GM19023 (cell line): ENCODE results near the gene NTSR1.
A peak's percentile ranks its signal among the peaks of the same experiment; 100 is the strongest.

Experiments
- ATAC-seq: cut with Tn5 transposase; IDR thresholded peaks from one replicate; pipeline ENCODE4 v1.9.1; 2021; ENCODE audit warnings: mild to moderate bottlenecking, moderate library complexity; ENCODE audit not compliant: unreplicated experiment

NTSR1 gene

DNA sequence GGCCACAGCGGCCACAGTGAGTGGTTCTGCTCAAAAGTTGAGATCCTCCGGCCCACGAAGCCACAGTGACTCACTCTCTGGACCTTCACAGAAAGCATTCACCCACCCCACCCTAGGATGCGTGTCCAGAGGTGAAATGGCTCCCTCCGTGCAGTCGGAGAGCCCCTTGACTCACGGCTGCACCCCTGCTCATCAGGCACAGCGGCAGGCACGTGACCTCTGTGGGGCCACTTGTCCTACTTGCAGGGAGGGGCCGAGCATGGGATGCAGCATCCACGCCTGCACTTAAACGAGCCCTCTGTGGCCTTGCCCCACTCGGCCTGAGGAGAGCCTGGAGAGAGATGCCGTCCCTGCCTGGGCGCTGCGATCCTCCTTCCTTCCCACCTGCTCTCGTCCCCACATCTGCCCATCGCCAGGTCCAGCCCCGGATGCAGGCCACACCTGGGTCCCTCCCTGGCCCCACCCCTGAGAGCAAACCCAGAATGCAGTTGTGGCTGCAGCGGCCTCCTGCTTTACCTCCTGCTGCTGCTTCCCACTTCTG lies 28.7 kb downstream of the NTSR1 start:
- ATAC-seq, result no peak

- ATAC-seq, result no peak
These were observed 29.6 kb downstream of the NTSR1 start for GRCh38 chr20:62738025-62738881.

- ATAC-seq, result no peak
These were observed 30.4 kb downstream of the NTSR1 start for GRCh38 chr20:62739067-62739466.

- ATAC-seq, result peak; percentile 31
These were observed 31.1 kb downstream of the NTSR1 start for GRCh38 chr20:62739581-62740285.

DNA sequence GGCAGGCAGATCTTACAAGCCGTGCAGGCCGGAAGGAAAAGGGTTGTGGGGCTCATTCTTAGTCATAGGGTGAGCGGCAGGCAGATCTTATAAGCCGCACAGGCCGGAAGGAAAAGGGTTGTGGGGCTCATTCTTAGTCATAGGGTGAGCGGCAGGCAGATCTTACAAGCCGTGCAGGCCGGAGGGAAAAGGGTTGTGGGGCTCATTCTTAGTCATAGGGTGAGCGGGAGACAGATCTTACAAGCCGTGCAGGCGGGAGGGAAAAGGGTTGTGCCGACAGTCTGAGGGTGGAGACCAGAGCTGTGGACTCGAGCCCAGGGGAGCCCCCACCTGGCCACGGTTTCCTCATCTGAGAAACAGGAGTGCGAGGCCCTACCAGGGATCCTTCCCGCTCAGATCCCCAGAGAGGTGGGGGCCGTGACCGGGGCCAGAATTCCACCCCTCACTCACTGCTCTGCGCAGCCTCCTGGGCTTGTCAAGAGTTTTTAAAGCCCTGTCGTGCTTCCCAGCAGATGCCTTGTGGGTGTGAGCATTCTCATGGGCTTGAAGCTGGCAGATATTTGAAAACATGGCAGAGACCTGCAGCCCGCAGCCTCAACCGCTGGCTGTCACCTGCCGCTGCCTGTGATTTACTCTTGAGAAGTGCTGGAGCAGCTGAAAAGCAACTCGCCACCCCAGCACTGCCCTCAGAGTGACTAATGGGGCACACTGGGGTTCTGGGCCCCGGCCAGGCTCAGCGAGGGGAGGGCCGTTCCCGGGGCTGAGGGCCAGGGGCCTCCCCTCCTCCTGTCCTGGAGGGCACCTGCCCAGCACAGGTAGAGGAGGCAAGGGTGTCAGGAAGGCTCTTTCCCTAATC lies 31.9 kb downstream of the NTSR1 start:
- ATAC-seq, result peak; percentile 70

GRCh38 chr20:62741191-62741691 lies 32.6 kb downstream of the NTSR1 start:
- ATAC-seq, result no peak

DNA sequence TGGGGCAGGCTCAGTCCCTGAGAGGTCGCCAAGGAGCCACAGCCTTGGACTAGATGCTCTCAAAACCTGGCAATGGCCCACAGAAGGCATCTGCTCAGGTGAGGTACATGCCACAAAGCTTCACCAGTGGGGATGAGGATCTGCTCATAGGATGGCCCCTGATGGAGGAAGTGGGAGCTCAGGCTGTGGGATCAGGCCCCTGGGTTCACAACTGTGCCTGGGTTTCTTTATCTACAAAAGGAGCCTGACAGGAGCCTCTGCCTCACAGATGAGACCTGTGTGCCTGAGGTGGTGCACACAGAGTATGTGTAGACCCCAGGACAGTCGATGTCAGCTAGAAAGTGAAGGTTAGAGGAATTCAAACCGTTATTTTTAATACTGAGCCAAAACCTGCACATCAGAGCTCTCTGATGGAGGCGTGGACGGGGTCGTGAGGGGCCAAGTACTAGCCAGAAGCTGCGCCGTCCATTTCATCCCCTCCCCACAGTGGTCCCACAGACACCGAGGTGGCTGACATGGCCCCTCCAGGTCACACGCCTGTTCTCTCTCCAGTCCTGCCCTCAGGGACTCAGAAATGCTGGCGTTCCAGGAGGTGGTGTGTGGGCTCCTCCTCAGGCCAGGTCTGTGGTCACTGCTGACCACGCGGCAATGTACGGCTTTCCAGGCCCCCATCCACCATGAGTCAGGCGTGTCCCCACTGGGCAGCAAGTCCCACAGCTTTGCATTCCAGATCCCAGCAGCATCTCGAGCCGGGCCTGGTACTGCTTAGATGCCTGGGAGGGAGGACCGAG lies 33.3 kb downstream of the NTSR1 start:
- no peak for ATAC-seq

- ATAC-seq, result no peak
These were observed 33.9 kb downstream of the NTSR1 start for GRCh38 chr20:62742550-62742949.

DNA sequence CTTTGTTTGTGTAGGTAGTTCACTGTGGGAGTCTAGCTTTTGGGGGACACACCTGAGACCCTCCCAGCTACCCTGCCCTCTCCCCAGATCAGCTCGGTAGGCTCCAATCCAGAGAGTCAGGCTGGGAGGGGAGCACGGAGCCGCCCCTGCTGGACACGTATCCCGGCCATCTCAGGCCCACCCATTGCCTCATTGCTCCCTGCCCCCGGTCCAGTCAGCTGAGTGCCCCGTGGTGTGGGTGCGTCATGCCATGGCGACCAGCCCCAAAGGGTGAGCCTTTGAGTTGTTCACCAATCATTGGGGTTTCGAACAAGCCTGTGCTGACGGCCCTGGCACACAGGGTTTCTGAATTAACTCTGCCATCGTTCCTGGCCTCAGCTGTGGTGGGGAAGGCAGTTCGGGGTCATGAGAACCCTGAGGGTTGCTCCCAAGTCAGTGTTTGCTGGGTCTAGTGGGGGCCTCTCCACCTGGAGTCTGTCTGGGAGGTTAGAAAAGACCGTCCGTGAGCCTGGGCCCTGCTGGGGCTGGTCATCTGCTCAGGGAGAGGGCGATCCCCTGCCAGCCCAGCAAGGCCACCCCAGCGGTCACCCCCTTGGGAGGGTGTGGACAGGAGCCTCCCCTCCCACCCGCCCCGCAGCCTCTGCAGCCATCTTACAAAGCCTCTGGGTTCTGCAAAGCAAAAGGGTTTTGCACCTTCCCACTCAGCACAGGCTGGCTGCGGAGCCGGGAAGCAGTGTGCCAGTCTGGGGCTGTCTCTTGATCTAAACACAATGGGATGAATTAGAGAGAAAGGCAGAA lies 34.5 kb downstream of the NTSR1 start:
- ATAC-seq, result no peak

DNA sequence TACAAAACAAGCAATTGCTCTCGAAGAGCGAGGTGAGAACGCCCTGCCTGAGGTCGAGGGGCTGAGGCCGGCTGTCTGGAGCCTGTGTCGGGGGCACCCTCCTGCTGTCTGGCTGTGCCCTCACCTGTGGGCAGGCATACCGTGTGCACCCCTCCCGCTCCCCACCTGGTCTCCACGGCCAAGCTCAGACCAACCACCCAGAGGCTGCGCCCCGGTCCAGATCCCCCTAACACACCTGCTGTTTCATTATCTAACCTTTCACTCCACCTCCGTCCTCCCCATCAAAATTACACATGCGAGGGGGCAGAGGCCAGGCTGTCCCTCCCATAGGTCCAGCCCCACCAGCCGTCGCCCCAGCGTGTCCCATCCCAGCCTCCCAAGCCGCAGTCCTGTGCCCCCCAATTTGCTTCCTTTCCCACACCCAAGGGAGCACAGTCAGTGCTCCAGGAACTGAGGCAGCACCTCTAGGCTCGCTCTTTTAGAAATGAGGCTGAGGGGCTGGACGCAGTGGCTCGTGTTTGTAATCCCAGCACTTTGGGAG lies 35.2 kb downstream of the NTSR1 start:
- ATAC-seq, result no peak

GRCh38 chr20:62744741-62745191 lies 36.1 kb downstream of the NTSR1 start:
- ATAC-seq, result no peak

- ATAC-seq, result no peak
These were observed 36.8 kb downstream of the NTSR1 start for GRCh38 chr20:62745279-62745951.

DNA sequence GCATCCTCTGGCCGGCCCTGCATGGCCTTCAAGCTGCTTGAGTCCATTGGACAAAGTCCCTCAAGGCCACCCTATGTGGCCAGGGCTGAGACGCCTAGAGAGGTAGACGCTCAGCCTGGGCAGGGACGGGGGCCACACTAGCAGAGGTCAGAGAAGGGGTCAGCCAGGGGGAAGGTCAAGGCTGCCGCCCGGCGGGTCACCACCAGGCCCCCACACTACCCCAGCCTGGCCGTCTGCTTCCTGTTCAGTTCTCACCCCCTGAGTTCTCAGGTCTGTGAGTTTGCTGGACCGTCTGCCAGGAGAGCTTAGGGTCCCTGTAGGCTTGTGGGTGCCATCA lies 37.3 kb downstream of the NTSR1 start:
- ATAC-seq, result no peak

DNA sequence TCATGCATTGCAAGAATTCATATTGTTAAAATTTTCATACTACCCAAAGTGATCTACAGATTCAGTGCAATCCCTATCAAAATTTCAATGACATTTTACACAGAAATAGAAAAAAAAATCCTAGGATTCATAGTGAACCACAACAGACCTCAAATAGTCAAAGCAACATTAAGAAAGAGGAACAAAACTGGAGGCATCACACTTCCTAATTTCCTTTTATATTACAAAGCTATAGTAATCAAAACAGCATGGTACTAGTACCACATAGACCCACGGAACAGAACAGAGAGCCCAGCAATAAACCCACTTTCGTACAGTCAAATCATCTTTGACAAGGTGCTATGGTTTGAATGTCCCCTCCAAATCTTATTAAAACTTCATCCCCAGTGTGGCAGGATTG lies 39.7 kb downstream of the NTSR1 start:
- no peak for ATAC-seq

DNA sequence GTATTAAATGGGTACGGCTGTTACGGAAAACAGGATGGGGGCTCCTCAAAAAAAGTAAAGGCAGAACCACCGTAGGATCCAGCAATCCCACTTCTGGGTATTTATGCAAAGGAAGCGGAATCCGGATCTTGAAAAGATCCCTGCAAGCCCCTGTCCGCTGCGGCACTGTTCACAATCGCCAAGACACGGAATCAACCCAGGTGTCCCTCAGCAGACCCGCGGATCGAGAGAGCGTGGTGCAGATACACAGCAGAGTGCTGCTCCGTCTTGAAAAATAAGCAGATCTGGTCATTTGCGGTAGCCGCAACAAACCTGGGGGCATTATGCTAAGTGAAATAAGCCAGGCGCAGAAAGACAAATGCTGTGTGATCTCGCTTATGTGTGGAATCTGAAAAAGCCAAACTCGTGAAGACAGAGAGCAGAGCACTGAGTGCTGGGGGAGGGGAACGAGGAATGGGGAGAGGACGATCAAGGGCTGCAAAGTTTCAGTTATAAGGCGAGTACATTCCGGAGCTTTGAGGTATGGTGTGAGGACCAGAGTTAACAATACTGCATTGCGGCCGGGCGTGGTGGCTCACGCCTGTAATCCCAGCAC lies 41.3 kb downstream of the NTSR1 start:
- ATAC-seq, result no peak

DNA sequence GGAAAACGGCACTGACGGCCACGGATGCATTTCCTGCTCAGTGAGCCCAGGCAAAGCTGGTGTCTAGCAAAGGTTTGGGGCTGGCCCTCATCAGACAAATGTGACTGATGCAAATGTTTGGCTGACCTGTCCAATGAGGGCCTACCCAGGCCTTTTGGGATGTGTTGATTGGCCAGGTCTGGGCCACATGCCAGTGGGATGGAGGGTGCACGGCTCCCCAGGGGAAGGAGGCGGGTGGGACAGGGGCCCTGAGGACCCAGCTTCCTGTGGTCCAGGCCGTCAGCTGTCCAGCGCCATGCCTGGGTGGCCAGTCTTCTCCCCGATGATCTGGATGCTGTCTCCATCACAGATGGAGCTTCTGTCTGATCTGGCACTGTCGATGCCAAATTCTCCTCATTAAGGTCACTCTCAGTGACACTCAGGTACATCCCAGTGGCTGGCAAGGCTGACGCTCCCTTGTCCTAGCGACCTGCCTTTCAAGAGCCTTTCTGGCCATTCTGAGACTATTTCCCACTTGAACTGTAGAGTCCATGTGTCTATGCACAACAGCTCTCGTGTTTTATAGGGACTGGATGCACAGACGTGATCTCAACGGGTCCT lies 43.0 kb downstream of the NTSR1 start:
- ATAC-seq, result no peak

DNA sequence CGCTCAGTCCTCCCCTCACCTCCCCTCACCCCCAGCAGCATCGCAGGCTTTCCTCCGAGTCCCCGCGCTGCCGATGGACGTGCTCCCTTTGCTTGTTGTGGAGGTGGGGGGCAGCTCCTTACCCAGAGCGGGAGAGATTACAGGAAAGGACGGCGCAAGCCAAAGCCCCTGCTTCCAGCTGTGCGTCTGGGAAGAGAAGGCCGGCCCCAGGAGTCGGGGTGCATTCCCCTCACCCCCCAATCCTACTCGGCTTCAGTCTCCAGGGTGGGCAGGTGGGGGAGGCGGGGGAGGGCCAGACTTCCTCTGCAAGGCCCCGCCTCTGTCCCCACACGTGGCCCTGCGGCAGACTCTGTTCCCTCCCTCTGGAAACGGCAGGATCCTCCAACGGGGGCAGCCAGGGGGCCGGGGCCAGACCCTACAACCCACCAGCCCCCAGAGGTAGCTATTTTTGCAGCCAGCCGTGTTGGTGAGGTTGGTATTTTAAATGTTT lies 43.6 kb downstream of the NTSR1 start:
- ATAC-seq, result no peak
